Testis (tissue), 3 donors: ENCODE results near the gene FITM1. TPM values are rescaled to one million over a fixed set of nuclear protein-coding genes. Genes with fewer than 3 reads are reported as not detected.

Experiments used
- DNase-seq: peaks from one replicate; pipeline ENCODE4 v3.0.0-alpha.2; 2019
- H3K27ac ChIP-seq, 2 donors: fragments of 200-600 bp; sonication (generic); one replicate each; pipeline ENCODE4 v1.5.1; 2019
- H3K27me3 ChIP-seq: fragments of 200-600 bp; sonication (generic); one replicate; pipeline ENCODE4 v1.5.1; 2019
- H3K36me3 ChIP-seq: fragments of 200-600 bp; sonication (generic); one replicate; pipeline ENCODE4 v1.5.1; 2017; ENCODE audit warnings: low read depth; ENCODE audit errors: missing control alignments
- H3K4me1 ChIP-seq: fragments of 200-600 bp; sonication (generic); one replicate; pipeline ENCODE4 v1.5.1; 2019
- H3K4me3 ChIP-seq, 2 donors: fragments of 200-600 bp; sonication (generic); one replicate each; pipeline ENCODE4 v1.5.1; 2017 to 2019
- H3K9me3 ChIP-seq: fragments of 200-600 bp; sonication (generic); one replicate; pipeline ENCODE4 v1.5.1; 2017
- CTCF ChIP-seq, 3 experiments: fragments of 450-650 bp in 2 of 3; fragments of 200-600 bp in 1 of 3; sonication (generic) in 1 of 3; IDR thresholded peaks; one replicate each; pipeline ENCODE4 v1.5.1; 2016 to 2019; ENCODE audit warnings: antibody characterized with exemption in 3 of 3, mild to moderate bottlenecking in 2 of 3, moderate library complexity in 1 of 3
- POLR2A ChIP-seq: fragments of 450-650 bp; IDR thresholded peaks from one replicate; pipeline ENCODE4 v1.6.1; 2017; ENCODE audit warnings: antibody characterized with exemption, mild to moderate bottlenecking, moderate library complexity
- whole genome bisulfite sequencing, 2 donors: methylation state at CpG; one replicate each; pipeline ENCODE4 v1.1.5; 2018; 5-methylcytosine and 5-hydroxymethylcytosine counted together
- intact Hi-C: fragments of 100-400 bp; cut with DNase I; formaldehyde crosslinking; loops from one replicate; pipeline ENCODE4 v1.15.1; 2023; ENCODE audit warnings: low total_unique reads
- polyA plus RNA-seq: library from polyadenylated mRNA; stranded (reverse); fragments of 350-450 nt; fragmentation: Illumina TruSeq; extraction: RNeasy Lipid Tissue Mini Kit (QIAGEN cat#74804); gene quantifications from one replicate; pipeline ENCODE4 v1.2.3, GENCODE V29; 2014; ENCODE audit warnings: low read depth, low replicate concordance; ENCODE audit not compliant: insufficient read depth
- total RNA-seq, 2 donors: library from RNA; depleted of rRNA; stranded (reverse); fragments of >200 nt; gene quantifications; one replicate each; pipeline ENCODE4 v1.2.3, GENCODE V29; 2016

The FITM1 gene
- total and polyA plus RNA-seq, 3 donors from 2014 or later: 2.2 to 3.7 (median 3.5) TPM

GRCh38 chr14:24098229-24098926, 32.1 kb upstream of the FITM1 start:
- no peak overlapping the region for H3K27ac ChIP-seq
- intact Hi-C loops: no loop called here
- peaks cover 12% of the 10 kb centered on the region for H3K4me1 ChIP-seq
- H3K4me3 ChIP-seq: no peak overlapping the region
- no peak for TF ChIP-seq CTCF (IDR thresholded peaks at IDR 0.05)
- TF ChIP-seq POLR2A: no peak
- H3K9me3 ChIP-seq: no peaks in the 10 kb centered on the region
- H3K36me3 ChIP-seq: no peaks in the 10 kb centered on the region
- WGBS, 2 donors: 79 to 93% methylated on average over 5 to 16 of the region's 16 CpGs
- no peak for DNase-seq
- no peaks in the 10 kb centered on the region for H3K27me3 ChIP-seq

- TF ChIP-seq POLR2A: no peak
- no peak for TF ChIP-seq CTCF (IDR thresholded peaks at IDR 0.05)
- DNase-seq: no peak
- intact Hi-C loops: no loop called here
- H3K9me3 ChIP-seq: no peaks in the 10 kb centered on the region
- no peaks in the 10 kb centered on the region for H3K36me3 ChIP-seq
- H3K4me3 ChIP-seq: no peak overlapping the region
- H3K27ac ChIP-seq: no peak overlapping the region
- H3K27me3 ChIP-seq: no peaks in the 10 kb centered on the region
- WGBS, 2 donors: 88 to 91% methylated on average over 8 to 17 of the region's 17 CpGs
- H3K4me1 ChIP-seq: peaks cover 9% of the 10 kb centered on the region
These were observed 31.3 kb upstream of the FITM1 start for GRCh38 chr14:24098927-24099813.

- DNase-seq: no peak
- H3K36me3 ChIP-seq: no peaks in the 10 kb centered on the region
- no peaks in the 10 kb centered on the region for H3K9me3 ChIP-seq
- TF ChIP-seq CTCF (IDR thresholded peaks at IDR 0.05) (no peak), POLR2A (no peak)
- no peaks in the 10 kb centered on the region for H3K4me1 ChIP-seq
- H3K4me3 ChIP-seq: no peak overlapping the region
- intact Hi-C loops: no loop called here
- no peak overlapping the region for H3K27ac ChIP-seq
- no peaks in the 10 kb centered on the region for H3K27me3 ChIP-seq
- WGBS, 2 donors: 80 to 90% methylated on average over 4 of the region's 4 CpGs
These were observed 30.1 kb upstream of the FITM1 start for GRCh38 chr14:24100197-24100981.

- no peak overlapping the region for H3K27ac ChIP-seq
- 94 to 100% methylated on average over 3 of the region's 3 CpGs for WGBS, 2 donors
- intact Hi-C loops: no loop called here
- no peaks in the 10 kb centered on the region for H3K9me3 ChIP-seq
- H3K4me1 ChIP-seq: no peaks in the 10 kb centered on the region
- no peaks in the 10 kb centered on the region for H3K36me3 ChIP-seq
- H3K27me3 ChIP-seq: no peaks in the 10 kb centered on the region
- no peak for DNase-seq
- H3K4me3 ChIP-seq: no peak overlapping the region
- no peak for TF ChIP-seq POLR2A
These were observed 29.4 kb upstream of the FITM1 start for GRCh38 chr14:24100982-24101494.
